HepG2 (cell line): ENCODE results near the gene HERPUD2. TPM values are rescaled to one million over a fixed set of nuclear protein-coding genes. Genes with fewer than 3 reads are reported as not detected.

Experiments
- BORCS8-MEF2B ChIP-seq: sonication (generic); formaldehyde crosslinking; IDR thresholded peaks from 2 replicates; pipeline ENCODE4 v1.8.0; 2022; ENCODE audit warnings: mild to moderate bottlenecking, missing genetic modification reagents
- CTCF ChIP-seq: sonication (generic); formaldehyde crosslinking; IDR thresholded peaks from 2 replicates; pipeline ENCODE4 v1.5.0; 2020; ENCODE audit warnings: mild to moderate bottlenecking, missing genetic modification reagents, moderate library complexity
- DPF2 ChIP-seq: sonication (generic); formaldehyde crosslinking; IDR thresholded peaks from 2 replicates; pipeline ENCODE4 v1.4.0; 2020; ENCODE audit warnings: mild to moderate bottlenecking, low read depth, missing genetic modification reagents, borderline replicate concordance
- GZF1 ChIP-seq: sonication (generic); formaldehyde crosslinking; IDR thresholded peaks from 2 replicates; pipeline ENCODE4 v1.5.1; 2020; ENCODE audit warnings: mild to moderate bottlenecking, missing genetic modification reagents
- HNRNPUL1 ChIP-seq: fragments of 200-400 bp; formaldehyde crosslinking; IDR thresholded peaks from 2 replicates; pipeline ENCODE4 v1.6.1; 2017; ENCODE audit warnings: low read depth, mild to moderate bottlenecking, low read length, moderate library complexity
- KMT2B ChIP-seq: IDR thresholded peaks from 2 replicates; pipeline ENCODE4 v1.6.1; 2016; ENCODE audit warnings: missing genetic modification reagents, missing compliant biosample characterization
- MXI1 ChIP-seq: IDR thresholded peaks from 3 replicates; pipeline ENCODE4 v1.6.1; 2012; ENCODE audit warnings: low read depth, low read length, inconsistent platforms, borderline replicate concordance
- NONO ChIP-seq, 2 experiments: fragments of 450-650 bp in 1 of 2; sonication (generic) in 1 of 2; formaldehyde crosslinking in 1 of 2; IDR thresholded peaks in 1 of 2; conservative IDR thresholded peaks in 1 of 2; 2 replicates each; pipeline versions ENCODE4 v1.6.1 to v1.8.0; 2017 to 2022; ENCODE audit warnings: mild to moderate bottlenecking in 1 of 2, missing genetic modification reagents in 1 of 2, moderate library complexity in 1 of 2
- NPAS2 ChIP-seq: sonication (generic); formaldehyde crosslinking; IDR thresholded peaks from 2 replicates; pipeline ENCODE4 v1.8.0; 2022; ENCODE audit warnings: mild to moderate bottlenecking, missing genetic modification reagents, borderline replicate concordance
- REST ChIP-seq, 2 experiments: IDR thresholded peaks; 2 replicates each; pipeline ENCODE4 v1.6.1; 2011 to 2012; ENCODE audit warnings: low read length in 2 of 2, borderline replicate concordance in 1 of 2, low read depth in 1 of 2, mild to moderate bottlenecking in 1 of 2, moderate library complexity in 1 of 2
- SATB2 ChIP-seq: sonication (generic); formaldehyde crosslinking; IDR thresholded peaks from 2 replicates; pipeline ENCODE4 v1.5.0; 2020; ENCODE audit warnings: missing genetic modification reagents
- SIX1 ChIP-seq: sonication (generic); formaldehyde crosslinking; IDR thresholded peaks from 2 replicates; pipeline ENCODE4 v1.4.0; 2020; ENCODE audit warnings: missing genetic modification reagents, borderline replicate concordance
- ZFP82 ChIP-seq: sonication (generic); formaldehyde crosslinking; IDR thresholded peaks from 2 replicates; pipeline ENCODE4 v1.5.1; 2020; ENCODE audit warnings: mild to moderate bottlenecking, missing genetic modification reagents, borderline replicate concordance
- ZNF431 ChIP-seq: sonication (generic); formaldehyde crosslinking; IDR thresholded peaks from 2 replicates; pipeline ENCODE4 v1.9.0; 2022; ENCODE audit warnings: missing genetic modification reagents, low read depth, mild to moderate bottlenecking, borderline replicate concordance
- ZNF44 ChIP-seq: sonication (generic); formaldehyde crosslinking; IDR thresholded peaks from 2 replicates; pipeline ENCODE4 v1.5.1; 2020; ENCODE audit warnings: mild to moderate bottlenecking, missing genetic modification reagents
- ZNF577 ChIP-seq: sonication (generic); formaldehyde crosslinking; IDR thresholded peaks from 2 replicates; pipeline ENCODE4 v1.4.0; 2020; ENCODE audit warnings: mild to moderate bottlenecking, low read depth, missing genetic modification reagents, borderline replicate concordance
- ZNF780A ChIP-seq: sonication (generic); formaldehyde crosslinking; IDR thresholded peaks from 2 replicates; pipeline ENCODE4 v1.8.0; 2022; ENCODE audit warnings: mild to moderate bottlenecking, missing genetic modification reagents, moderate library complexity
- polyA plus RNA-seq, 8 experiments: library from polyadenylated mRNA; depleted of rRNA in 3 of 8; stranded (reverse) in 7 of 8; unstranded in 1 of 8; fragments of >200 nt; fragmentation: Illumina TruSeq in 4 of 8; extraction: Trizol in 4 of 8; gene quantifications; 2 replicates each; pipeline versions ENCODE4 v1.2.1 to v1.2.3, GENCODE V29; 2011 to 2016; ENCODE audit warnings: low read depth in 4 of 8, missing spikeins in 1 of 8, mixed read lengths in 1 of 8; ENCODE audit not compliant: insufficient read depth in 1 of 8
- total RNA-seq, 5 experiments: library from RNA; depleted of rRNA; stranded (reverse); fragments of >200 nt; fragmentation: Illumina TruSeq; extraction: Trizol; gene quantifications; 2 replicates each; pipeline ENCODE4 v1.2.3, GENCODE V29; 2016; ENCODE audit warnings: low read depth in 1 of 5
- TF ChIP-seq, protein P1 (sequence below): sonication (generic); formaldehyde crosslinking; IDR thresholded peaks from 2 replicates; pipeline ENCODE4 v1.8.0; 2022; ENCODE audit warnings: mild to moderate bottlenecking, missing genetic modification reagents, borderline replicate concordance
- TF ChIP-seq, protein P2 (sequence below): sonication (generic); formaldehyde crosslinking; IDR thresholded peaks from 2 replicates; pipeline ENCODE4 v1.8.1; 2023; ENCODE audit warnings: mild to moderate bottlenecking, inconsistent platforms, moderate library complexity, missing genetic modification reagents, borderline replicate concordance

The HERPUD2 gene
- total and polyA plus RNA-seq, 2 of the 13 experiments (the other 11 are each of a cell fraction or from before 2014, with no cell fraction given), result 10.7 to 38.6 TPM

DNA sequence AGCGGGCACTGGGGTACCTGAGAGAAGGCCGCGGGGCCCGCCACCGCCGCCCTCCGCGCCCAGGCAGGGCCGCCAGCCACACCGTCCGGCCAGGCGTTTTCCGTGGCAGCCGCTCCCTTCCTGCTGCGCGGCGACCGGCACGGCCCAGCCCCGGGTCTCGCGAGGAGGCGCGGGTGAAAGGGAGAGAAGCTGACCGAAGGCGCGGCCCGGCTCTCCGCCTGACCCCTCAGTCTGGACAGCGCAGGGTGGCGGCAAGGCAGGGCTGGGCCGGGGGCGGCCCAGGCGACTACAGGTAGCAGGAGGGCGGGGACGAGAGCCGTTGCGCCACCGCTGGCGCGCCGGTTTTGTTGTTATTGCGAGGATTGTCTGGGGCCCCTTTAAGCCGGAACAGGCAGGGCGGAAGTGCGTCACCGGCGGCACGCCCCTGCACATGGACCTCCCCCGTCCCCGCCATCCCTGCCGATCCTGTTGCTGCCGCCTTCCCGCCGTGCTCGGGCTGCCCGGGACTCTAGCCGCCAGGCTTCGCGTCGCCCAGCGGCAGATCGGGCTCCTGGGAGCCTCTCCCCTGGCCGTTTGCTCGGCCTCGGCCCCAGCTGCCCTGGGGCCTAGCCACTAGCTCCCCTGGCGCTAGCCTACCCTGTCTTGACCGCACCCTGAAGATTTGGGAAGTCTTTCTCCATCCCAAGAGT lies at the start of gene HERPUD2 (continued):
- TF ChIP-seq REST (IDR thresholded peaks at IDR 0.05; ENCODE audit: borderline replicate concordance in 1 of 2, low read depth in 1 of 2, low read length in 2 of 2) (peak in 1 of 2 experiments; percentile 28; a peak in 2 of 4 replicates), KMT2B (CRISPR knock-in tag) (peak; percentile 94), NPAS2 (CRISPR knock-in tag) (no peak), ZNF431 (peak; percentile 88), ZNF44 (CRISPR knock-in tag) (0 out of 2 replicates have a peak, but pooled peaks have one; percentile 82), NONO (IDR thresholded peaks at IDR 0.05) (no peak), NONO (CRISPR knock-in tag; conservative IDR thresholded peaks at IDR 0.05) (peak; percentile 85), CTCF (CRISPR knock-in tag) (peak; percentile 32; the same call in 1 of the 2 replicates), HNRNPUL1 (peak; percentile 61; the same call in 1 of the 2 replicates), ZNF577 (CRISPR knock-in tag) (no peak), BORCS8-MEF2B (no peak; the same call in 1 of the 2 replicates), GZF1 (CRISPR knock-in tag) (no peak), SIX1 (0 out of 2 replicates have a peak, but pooled peaks have one; percentile 28), ZFP82 (CRISPR knock-in tag) (peak; percentile 94), ZNF780A (CRISPR knock-in tag) (peak; percentile 88; the same call in 1 of the 2 replicates), MXI1 (peak; percentile 92), DPF2 (CRISPR knock-in tag) (no peak), SATB2 (CRISPR knock-in tag) (no peak; the same call in 1 of the 2 replicates)
- TF ChIP-seq, protein P1, sequence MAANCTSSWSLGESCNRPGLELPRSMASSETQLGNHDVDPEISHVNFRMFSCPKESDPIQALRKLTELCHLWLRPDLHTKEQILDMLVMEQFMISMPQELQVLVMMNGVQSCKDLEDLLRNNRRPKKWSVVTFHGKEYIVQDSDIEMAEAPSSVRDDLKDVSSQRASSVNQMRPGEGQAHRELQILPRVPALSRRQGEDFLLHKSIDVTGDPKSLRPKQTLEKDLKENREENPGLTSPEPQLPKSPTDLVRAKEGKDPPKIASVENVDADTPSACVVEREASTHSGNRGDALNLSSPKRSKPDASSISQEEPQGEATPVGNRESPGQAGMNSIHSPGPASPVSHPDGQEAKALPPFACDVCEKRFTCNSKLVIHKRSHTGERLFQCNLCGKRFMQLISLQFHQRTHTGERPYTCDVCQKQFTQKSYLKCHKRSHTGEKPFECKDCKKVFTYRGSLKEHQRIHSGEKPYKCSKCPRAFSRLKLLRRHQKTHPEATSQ (CRISPR knock-in tag), result peak; percentile 56; the same call in 1 of the 2 replicates
- TF ChIP-seq, protein P2, sequence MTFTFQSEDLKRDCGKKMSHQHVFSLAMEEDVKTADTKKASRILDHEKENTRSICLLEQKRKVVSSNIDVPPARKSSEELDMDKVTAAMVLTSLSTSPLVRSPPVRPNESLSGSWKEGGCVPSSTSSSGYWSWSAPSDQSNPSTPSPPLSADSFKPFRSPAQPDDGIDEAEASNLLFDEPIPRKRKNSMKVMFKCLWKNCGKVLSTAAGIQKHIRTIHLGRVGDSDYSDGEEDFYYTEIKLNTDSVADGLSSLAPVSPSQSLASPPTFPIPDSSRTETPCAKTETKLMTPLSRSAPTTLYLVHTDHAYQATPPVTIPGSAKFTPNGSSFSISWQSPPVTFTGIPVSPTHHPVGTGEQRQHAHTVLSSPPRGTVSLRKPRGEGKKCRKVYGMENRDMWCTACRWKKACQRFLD (CRISPR knock-in tag), result 0 out of 2 replicates have a peak, but pooled peaks have one; percentile 44
